Ramos (cell line): ENCODE results near the gene C2CD4D.

Source experiments
- in situ Hi-C: fragments of 300-500 bp; cut with MboI; formaldehyde crosslinking; loops from one replicate; pipeline ENCODE4 v1.14.3; 2022; ENCODE audit warnings: low sequenced_read_pairs; ENCODE audit not compliant: unreplicated experiment

Gene C2CD4D

DNA sequence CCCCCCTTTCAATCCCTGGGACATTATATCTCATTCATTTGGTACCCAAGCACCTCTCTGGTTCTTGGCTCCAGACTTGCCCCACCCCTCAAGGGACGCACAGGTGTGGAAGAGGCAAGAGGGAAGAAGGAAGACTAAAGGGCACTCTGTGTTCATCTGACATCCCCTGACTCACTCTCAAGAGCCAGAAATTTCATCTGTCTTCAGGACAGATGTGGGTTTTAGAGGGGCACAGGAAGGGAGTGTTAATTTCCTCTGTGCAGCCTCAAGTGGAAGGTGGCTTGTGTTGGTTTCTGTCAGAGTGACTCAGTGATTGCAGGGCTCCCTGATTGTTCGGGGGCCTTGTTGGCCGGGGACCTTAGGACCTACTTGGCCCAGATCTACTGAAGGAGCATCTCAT lies 2.4 kb downstream of the C2CD4D start:
- in situ Hi-C loops: no loop called here

DNA sequence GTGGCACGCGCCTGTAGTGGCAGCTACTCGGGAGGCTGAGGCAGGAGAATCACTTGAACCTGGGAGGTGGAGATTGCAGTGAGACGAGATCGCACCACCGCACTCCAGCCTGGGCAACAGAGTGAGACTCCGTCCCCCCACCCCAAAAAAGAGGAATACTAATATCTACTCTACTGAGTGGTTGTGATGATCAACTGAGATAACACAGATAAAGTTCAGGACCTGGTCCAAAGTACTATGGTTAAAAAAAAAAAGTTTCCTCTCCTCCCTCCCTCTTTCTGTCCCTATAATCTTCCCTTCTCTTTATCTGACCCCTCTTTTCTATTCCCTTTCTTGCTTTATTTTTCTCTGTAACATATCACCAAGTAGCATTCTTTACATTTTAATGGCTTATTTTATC lies 4.0 kb downstream of the C2CD4D start:
- in situ Hi-C loops: no loop called here

DNA sequence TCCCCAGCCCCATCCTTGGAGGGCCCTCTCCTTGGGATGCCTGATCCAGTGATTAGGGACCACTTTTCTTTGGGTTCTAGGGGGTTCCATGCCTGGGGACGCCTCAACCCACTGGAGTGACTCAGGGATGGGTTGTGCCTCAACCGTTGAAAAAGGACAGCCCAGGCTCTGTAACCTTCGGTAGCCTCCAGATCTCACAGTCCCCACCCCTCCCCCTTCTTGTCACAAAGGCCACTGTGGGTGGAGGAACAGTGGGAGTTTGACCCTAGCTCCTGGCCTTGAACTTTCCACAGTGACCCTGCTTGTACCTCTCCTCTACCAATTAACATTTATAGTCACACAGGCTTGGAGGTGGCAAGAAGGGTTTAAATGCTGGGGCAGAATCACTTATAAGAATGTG lies 5.4 kb downstream of the C2CD4D start:
- in situ Hi-C loops: no loop called here

DNA sequence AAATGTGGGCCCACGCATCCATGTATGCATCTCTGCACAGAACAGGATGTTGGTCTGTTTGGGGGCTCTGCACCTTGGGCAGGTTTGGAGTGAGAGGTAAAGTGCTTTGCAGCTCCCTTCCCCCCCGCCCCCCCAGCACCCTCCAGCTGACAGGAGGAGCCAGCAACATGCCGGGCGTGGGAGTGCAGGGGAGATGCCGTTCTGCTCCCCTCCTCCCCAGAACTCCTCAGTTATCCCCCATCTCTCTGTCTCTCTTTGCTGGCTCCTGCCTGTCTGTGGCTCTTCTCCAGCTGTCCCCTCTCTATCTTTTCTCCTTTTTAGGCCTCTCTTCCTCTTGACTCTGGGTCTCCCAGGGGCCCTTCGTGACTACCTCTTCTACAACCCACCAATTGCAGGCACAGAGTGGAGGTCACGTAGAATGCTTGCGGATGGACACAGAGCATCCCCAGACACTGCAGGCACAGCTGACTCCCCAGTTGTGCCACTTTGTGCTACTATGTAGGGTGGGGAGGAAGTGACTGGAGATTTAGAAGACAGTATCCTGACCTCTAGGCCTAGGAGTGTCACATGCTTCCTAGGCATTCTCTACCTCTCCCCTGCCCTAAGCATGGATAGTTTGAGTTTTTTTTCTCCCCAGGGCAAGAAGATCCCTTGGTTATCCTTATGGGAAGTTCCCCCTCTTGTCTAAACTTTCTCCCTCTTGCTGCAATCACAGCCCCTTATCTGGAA lies 6.3 kb downstream of the C2CD4D start:
- in situ Hi-C loops: no loop called here

DNA sequence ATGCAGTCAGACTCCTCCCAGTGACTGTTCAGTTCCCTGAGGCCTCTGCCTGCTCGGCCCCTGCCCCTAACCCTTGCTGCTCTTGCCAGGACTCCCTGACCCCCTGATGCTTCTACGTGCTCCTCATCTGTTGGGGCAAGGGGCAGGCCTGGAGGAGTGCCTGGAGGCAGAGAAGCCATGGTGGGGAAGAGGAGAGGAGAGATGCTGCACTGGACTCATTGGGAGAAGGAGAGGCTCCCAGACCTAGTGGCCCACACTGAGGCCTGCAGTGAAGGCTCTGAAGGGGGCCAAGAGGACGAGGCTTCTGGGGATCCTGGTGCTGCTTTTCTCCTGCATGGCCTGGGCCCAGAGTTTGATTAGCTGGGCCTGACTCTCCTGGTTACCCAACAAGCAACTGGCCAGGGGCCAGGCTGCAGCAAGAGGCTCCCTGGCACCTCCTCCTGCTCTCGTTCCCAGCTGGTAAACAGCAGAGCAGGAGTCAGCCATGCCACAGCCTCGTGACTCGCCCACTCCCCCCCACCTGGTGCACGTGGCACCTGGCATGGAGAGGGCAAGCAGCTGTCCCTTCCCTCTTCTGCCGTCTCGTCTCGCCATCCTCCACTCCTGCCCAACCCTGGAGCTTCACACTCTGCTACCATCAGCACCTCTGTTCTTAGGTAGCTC lies 7.2 kb downstream of the C2CD4D start:
- in situ Hi-C loops: no loop called here

DNA sequence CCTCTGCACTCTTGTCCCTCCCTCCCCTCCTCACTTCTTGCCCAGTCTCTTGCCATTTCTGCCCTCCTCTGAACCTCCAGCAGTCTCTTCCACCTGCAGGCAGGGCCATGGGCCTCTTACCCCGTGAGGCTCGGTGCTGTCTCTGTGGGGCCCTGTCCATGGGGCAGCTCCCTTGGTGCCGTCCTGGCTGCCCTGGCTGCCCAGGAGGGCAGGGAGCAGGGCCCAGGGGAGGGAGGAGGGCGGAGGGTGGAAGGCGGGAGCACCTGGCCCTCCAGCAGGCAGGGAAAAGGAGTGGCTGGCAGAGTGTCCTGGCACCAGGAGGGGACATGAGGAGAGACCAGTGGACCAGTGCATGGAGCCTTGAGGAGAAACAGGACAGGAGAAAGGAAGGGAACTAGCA lies 8.0 kb downstream of the C2CD4D start, which contains the start of gene RORC:
Gene RORC (minus strand): TSS at position 198 of the 400 bp plus-strand sequence. CDS start 38 bp downstream, at position 160.
- in situ Hi-C loops: no loop called here

DNA sequence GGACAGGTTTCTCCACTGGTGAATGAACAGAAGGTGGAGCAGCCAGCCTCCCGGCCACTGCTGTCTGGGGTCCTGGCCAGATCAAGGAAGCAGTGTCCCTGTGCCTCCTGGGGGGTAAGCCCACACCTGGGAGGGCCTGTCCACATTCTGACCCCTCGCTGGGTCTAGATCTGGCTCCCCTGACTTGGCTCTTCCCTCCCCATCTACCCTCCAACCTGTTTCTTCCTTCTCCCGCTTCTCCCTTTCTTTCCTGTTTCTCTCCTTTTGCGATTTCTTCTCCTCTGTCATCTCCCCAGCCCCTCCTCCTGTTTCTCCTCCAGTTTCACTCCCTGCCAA lies 8.4 kb downstream of the C2CD4D start:
- in situ Hi-C loops: no loop called here

DNA sequence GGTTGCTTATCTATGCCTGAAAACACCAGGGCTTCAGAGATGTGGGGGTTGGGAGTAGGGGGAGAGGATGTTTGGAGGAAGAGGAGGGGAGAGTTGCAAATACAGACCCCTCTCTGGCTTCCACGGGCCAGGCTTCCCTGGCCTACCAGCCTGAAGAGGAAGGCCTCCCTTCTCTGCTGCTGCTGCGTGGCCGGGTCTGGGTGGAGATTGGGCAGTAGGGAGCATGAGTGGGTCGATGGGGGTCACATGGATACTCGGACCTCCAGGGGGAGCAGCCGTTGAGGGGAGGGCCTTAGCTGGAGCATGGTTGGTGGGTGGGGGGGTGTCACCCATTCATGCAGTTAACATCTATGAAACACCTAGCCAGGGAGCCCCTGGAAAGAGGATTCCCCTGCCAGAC lies 9.6 kb downstream of the C2CD4D start:
- in situ Hi-C loops: no loop called here

DNA sequence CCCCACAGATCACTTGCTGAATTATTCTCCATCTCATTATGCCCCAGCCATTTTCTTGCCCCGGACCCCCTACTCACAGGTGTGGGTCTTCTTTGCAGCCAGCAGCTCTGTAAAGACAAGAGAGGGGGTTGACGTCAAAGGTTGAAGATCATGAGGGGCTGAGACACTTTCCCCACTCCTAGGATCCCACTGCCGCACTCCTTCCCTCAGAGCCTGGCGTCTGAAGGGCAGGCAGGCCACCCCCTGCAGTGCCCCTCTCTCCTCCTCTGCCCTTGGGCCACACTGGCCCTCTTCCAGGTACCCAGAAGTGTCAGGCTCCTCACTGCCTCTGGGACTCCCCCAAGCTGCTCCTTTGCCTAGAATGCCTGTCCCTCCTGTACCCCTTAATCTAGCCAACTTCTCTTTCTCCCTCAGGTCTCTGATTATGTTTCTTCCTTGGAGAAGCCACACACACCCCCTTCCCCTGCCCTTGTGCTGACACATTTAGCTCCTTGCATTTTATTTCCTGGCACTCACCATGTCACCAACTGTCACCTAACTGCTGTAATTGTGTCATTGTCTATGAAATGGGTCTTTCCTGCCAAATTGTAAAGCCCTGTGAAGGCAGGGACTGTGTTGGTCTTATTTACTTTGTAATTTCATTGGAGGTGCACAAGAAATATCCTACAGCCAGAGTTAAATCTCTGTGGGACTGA lies 10.1 kb downstream of the C2CD4D start:
- in situ Hi-C loops: no loop called here

DNA sequence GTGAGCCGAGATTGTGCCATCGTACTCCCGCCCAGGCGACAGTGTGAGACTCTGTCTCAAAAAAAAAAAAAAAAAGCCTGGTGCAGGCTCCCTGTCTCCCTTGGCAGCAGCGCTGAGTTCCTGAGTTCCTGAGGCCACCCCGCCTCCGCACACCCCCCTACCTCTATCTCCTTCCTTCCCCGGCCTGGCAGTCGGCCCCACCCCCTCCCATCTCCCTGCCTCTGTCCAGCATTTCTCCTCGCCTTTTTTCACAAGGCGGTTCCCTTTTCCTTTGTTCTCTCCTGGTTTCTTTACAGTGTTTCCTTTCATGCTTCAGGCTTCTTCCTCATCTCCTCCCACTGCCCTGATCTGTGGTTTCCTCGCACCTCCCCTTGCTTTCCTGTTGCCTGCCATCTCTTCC lies 10.7 kb downstream of the C2CD4D start:
- in situ Hi-C loops: no loop called here

DNA sequence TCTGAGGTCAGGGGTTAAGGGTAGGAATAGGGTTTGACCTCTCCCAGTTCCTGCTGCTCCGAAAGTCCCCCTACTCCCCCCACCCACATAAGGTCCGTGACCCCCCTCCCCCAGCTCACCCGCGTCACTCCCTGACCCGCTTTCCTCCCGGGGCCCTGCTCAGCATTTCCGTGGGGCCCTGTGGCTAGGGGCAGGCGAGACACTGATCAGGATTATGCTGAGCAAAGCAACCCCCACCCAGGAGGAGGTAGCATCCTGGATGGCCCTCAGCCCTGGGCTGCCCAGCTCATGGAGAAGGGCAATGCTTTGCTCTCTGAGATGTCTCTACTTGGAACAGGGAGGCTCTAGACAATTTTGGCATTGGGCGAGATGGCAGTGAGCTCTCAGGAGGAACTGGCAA lies 11.8 kb downstream of the C2CD4D start:
- in situ Hi-C loops: no loop called here

DNA sequence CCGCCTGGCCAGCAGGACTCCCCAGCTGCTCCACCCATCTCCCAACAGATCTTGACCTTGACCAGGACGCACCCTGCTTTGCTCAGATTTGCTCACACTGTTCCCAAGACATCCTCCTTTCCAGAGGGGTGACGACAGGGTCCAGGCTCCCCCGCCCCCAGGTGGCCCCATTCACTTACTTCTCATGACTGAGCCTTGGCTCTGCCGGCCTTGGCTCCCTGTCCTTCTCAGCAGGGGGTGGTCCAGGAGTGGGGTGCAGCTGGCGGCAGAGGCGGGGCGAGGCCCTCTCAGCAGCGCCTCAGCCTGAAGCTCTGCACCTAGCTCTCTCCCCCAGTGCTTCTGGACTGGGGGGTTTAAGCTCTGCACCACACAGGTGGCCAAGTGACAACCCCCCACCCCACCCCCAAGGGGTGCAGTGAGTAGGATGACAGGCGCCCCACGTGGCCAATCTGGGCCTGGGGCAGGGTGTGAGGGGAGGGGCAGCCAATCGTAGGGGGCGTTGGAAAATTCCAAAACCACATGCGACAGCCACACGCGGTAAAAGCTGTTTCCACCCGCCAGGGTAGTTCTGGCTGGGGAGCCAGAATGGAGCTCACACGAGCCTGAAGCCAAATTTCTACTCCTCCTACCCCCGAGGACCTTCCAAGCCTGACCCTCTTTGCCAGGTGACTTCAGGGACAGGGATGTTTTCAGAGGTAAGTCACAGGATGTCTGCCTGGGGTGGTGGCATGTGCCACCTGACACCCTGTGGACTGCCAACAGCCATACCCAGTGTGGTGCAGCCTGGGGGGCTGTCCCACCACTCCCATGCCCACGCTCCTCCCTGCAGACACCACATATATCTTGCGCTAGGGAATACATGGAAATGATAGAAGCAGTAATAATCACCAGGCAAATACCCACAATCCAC lies 13.6 kb downstream of the C2CD4D start:
- in situ Hi-C loops: no loop called here

DNA sequence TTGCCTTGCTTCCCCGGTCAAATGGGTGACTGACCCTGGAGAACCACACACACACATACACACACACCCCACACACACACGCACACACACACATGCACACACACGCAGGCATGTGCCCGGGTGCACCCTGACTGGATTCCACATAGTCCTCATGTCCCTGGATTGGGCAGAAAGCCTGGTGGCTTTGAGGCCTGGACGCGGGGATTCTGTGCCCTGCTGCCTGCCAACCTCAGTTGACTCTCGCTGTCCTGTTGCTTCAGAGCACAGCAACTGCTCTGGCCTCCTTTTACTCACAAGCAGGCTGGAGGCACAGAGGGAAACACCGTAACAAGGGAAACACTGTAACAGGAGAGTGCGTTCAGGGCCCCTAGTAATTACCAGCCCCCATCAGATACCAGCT lies 14.4 kb downstream of the C2CD4D start:
- in situ Hi-C loops: no loop called here

DNA sequence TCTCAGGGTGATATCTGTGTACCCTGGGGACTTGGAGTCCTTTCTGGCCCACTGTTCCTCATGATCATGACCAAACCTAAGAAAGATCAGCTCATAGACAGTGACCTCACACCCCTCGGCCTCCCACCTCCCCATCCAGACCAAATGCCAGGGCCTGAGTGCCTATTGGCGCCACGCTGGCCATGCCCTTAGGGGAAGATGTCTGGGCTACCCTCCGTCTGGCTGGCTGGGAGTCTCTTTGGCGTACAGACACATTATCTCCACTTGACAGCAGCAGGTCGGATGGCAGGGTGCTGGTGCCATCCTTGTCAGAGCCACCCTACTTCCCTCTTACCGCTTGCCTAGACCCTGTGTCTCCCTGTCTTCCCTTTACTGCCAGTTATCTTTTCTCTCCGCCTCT lies 16.4 kb downstream of the C2CD4D start:
- in situ Hi-C loops: no loop called here

DNA sequence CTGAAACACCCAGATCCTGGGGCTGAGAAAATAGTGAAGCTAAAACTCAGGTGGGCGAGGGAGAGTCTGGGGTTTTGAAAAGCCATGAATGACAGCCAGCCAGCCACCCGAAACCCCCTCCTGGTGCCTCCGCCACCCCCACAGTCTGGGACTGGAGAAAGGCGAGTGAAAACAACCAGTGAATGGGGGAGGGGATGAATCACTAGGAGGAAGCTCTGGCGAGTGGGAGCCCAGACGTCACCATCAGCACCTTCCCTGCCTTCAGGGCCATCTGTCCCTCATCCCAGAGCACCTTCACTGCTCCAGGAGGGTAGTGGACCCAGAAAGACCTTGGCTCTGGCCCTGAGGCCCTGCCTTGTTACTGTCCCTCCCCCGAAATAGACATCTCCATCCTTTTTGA lies 17.2 kb downstream of the C2CD4D start:
- in situ Hi-C loops: no loop called here

DNA sequence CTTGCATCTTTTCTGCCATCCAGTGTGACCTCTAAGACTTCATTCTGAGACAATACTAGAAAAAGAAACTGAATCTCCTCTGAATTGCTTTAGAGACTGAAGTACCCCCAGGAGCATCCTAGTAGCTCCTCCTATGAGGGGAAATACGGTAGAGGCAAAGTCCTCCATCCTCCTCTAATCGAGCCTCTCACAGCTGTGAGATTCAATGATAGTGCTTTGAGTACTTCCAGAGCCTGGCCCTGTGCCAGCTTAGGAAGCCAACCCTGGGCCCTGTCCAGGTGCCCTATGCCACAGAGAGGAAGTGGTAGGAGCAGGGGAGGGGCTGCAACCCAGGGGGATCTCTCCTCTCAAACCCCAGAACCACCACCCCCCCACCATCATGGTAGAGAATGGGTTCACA lies 18.7 kb downstream of the C2CD4D start:
- in situ Hi-C loops: no loop called here

DNA sequence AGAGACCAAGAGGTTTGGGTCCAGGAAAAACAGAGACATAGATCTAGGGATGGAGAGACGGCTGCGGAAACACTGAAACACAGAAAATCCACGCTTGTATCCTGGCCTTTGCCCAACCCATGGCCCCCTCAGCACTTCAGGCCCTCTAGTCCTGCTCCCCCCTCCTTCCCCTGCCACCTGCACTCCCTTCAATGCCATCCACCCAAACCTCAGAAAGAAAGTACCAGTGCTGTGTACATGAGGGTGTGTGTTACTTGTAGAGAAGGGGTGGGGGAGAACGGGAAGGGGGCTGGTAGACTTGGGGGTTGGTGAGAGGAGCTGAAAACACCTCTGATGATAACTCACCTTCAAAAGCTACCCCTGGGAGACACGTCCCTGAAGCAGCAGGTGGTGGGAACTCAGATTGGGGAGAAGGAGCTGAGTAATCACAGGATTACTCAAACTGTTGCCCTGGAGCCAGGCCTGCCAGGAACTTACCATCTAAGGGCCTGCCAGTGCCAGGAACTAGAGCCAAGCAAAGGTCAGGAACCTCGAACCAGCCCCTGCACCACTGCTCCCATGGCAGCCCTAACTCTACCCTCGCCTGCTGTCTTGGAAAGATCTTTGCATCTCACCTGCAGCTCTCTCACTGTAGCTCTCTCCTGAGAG lies 19.5 kb downstream of the C2CD4D start:
- in situ Hi-C loops: no loop called here

DNA sequence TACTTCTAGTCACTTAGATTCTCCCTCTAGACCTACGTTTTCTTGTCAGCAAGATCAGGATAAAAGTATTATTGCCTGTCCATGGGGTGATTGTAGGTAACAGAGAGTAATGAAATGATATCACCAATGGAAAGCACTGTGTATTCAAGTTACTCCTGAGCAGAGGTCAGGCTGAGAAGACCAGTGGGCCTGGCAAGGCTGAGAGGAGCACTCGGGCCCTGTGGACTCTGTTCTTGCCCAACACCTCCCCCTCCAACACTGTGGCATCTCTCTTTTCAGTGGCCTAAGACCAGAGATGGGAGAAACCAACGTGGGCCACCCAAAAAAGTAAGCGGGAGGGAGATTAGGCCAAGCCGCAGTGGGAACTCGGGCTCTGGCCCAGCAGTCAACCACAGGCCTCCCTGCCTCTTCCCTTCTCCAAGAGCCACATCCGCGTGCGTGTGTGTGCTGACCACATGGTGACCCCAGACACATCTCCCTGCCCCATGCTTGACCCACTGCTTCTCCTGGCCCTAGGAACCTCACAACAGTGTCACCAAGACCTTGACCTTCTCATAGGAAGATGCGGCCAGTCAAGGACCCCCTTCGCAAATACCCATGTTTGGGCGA lies 20.3 kb downstream of the C2CD4D start:
- in situ Hi-C loops: no loop called here

DNA sequence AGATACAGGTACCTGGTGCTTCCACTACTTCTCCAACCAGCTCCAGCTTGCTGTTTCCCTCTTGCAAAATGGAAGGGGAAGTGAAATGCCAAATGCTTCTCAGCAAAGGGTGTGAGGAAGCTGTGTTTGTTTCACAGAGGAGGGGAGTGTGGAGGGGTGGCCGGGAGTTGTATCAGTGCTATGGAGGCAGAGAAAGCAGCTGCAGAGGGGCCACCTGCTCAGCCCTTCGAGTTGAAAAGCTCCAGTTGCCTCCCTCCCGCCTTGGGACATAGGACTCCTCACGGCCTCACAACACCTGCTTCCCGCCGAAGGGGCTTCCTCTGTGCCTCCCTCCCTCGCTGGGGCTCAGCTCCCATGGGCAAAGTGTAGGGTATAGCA lies 22.3 kb downstream of the C2CD4D start:
- in situ Hi-C loops: no loop called here
